Measurements from ENCODE around the gene PPP1R27. TPM values are rescaled to one million over a fixed set of nuclear protein-coding genes. Genes with fewer than 3 reads are reported as not detected.
A peak's percentile ranks its signal among the peaks of the same experiment; 100 is the strongest.

PPP1R27 gene
- total and polyA plus RNA-seq, 9 of the 15 experiments (the other 6 are each of a cell fraction or from before 2014, with no cell fraction given) = 0.29 to 6.9 (median 1.5) TPM; not detected in 2

DNA sequence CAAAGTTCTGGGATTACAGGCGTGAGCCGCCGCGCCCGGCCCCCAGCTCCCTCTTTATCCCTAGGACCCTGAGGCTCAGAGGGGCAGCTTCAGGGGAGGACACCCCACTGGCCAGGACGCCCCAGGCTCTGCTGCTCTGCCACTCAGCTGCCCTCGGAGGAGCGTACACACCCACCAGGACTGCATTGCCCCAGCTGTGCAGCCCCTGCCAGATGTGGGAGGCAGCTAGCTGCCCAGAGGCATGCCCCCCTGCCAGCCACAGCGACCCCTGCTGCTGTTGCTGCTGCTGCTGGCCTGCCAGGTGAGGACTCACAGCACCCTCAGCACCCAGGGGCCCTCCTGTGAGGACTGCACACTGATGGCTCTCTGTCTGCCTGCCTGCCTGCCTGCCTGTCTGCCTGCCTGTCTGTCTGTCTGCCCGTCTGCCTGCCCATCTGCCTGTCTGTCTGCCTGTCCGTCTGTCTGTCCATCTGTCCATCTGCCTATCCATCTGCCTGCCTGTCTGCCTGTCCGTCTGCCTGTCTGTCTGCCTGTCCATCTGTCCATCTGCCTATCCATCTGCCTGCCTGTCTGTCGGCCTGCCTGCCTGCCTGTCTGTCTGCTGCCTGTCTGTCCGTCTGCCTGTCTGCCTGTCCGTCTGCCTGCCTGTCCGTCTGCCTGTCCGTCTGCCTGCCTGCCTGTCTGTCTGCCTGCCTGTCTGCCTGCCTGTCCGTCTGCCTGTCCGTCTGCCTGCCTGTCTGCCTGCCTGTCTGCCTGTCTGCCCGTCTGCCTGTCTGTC, 25.9 kb downstream of the PPP1R27 start (continued):
- TF ChIP-seq ZNF384 (IDR thresholded peaks at IDR 0.05; ENCODE audit: low read depth, low read length) = no peak
- no peak for TF ChIP-seq MED1 (CRISPR knock-in tag; IDR thresholded peaks at IDR 0.05; ENCODE audit: borderline replicate concordance)
- TF ChIP-seq SAFB2 (IDR thresholded peaks at IDR 0.05; ENCODE audit: borderline replicate concordance, low read depth, low read length, severe bottlenecking) = no peak
- TF ChIP-seq, protein P1, sequence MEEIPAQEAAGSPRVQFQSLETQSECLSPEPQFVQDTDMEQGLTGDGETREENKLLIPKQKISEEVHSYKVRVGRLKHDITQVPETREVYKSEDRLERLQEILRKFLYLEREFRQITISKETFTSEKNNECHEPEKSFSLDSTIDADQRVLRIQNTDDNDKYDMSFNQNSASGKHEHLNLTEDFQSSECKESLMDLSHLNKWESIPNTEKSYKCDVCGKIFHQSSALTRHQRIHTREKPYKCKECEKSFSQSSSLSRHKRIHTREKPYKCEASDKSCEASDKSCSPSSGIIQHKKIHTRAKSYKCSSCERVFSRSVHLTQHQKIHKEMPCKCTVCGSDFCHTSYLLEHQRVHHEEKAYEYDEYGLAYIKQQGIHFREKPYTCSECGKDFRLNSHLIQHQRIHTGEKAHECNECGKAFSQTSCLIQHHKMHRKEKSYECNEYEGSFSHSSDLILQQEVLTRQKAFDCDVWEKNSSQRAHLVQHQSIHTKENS (CRISPR knock-in tag; IDR thresholded peaks at IDR 0.05) = no peak
- peak; percentile 4 for TF ChIP-seq ZFP36 (IDR thresholded peaks at IDR 0.05; ENCODE audit: low read depth, low read length, partially characterized antibody)
- TF ChIP-seq, protein P2, sequence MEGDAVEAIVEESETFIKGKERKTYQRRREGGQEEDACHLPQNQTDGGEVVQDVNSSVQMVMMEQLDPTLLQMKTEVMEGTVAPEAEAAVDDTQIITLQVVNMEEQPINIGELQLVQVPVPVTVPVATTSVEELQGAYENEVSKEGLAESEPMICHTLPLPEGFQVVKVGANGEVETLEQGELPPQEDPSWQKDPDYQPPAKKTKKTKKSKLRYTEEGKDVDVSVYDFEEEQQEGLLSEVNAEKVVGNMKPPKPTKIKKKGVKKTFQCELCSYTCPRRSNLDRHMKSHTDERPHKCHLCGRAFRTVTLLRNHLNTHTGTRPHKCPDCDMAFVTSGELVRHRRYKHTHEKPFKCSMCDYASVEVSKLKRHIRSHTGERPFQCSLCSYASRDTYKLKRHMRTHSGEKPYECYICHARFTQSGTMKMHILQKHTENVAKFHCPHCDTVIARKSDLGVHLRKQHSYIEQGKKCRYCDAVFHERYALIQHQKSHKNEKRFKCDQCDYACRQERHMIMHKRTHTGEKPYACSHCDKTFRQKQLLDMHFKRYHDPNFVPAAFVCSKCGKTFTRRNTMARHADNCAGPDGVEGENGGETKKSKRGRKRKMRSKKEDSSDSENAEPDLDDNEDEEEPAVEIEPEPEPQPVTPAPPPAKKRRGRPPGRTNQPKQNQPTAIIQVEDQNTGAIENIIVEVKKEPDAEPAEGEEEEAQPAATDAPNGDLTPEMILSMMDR (IDR thresholded peaks at IDR 0.05 in 2 of 3, conservative IDR thresholded peaks at IDR 0.05 in 1 of 3; ENCODE audit: insufficient read depth in 2 of 3, low read depth in 1 of 3, low read length in 3 of 3) = peak; percentile 20 to 30 (median 23); a peak in 2 of 6 replicates
- no peak for TF ChIP-seq RBM39 (optimal IDR thresholded peaks at IDR 0.05; ENCODE audit: low read depth, low read length)
